GM21515 (cell line): Measurements from ENCODE around the gene ARHGDIB.

Experiments
- ATAC-seq: cut with Tn5 transposase; IDR thresholded peaks from one replicate; pipeline ENCODE4 v1.9.1; 2021; ENCODE audit not compliant: unreplicated experiment

The ARHGDIB gene

DNA sequence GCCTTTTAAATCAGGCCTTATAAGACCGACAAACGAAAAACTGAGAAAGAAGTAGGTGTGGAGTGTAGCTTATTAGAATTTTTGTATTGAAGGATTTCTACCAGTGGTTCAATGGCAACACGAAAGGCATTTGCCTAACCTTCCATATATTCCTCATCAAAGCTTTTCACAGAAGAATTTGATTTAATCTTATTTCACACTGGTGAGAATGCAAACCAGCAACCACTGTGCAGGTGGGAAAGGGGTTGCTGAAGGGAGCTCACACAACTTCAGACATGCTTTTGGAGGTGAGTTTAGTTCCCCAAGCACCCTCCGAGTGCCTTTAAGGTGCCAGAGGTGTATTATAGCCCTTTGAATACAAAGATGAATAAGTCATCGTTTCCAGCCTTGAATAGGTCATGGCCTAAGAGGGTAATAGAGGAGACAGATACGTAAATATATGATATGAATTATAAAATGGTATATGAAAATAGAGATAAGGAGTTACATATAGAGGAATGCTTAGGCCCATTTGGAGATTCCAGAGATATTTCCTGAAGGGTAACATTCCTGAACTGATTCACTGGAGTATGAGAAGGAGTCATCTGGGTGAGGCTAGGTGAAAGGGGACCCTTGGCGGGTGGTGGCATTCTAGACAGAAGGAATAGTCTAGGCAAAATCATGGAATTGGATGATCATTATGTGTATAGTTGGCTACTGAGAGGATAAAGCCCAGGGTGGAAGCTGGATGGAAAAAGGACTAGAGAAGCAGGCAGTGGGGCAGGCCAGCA, 29.4 kb downstream of the ARHGDIB start:
- no peak for ATAC-seq

DNA sequence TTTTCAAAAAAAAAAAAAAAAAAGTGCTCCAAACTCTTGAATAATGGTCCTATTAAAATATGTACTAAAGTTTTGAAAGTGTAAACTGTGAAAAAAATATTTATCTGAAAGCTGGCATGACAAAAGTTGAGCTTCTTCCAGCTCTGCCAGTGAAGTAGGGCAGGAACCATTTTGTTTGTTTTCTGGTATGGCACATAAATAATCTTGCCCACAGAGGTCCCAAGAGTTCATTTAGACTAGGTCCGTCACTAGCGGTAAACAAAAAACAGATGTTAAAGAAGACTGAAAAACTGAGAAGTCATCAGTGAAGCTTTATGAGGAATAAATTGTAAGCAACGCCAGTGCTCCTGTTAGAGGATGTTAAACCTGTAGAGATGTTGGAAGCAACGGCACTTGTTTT, 30.0 kb downstream of the ARHGDIB start:
- ATAC-seq: no peak

DNA sequence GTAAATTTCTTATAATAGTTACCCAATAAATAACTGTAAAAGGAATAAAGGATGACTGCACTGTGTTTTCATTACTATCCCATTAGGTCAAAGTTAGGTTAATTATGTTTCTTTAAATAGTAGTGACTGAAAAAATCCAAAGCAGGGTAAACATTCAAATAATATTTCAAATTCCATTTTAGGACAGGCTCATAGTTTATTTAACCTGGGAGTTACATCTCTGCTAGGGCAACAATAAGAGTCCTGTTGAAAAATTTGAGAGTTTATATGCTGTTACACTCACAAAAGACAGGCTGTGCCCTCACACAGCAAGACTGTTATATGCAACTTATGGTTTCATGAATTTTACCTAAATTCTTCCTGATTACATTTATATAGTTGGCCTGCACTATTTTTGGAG, 31.1 kb downstream of the ARHGDIB start:
- ATAC-seq: no peak

DNA sequence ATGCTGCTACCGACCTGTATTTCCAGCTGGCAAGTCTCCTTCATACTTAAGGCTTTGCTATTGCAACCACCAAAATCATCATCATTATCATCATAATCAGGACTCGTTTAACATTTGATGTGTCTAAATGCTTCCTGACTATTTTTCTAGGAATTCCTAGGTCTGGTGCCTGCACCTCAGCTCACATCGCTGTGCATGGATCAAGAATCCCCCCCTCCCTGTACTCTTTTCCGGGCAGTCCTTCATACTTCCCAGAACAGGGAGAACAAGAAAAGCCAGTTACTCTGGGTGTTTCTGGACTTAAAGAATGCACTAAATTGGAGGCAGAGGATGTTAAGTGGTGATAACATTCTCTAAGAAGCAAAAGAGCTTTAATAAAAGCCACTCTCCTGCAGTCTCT, 32.5 kb downstream of the ARHGDIB start:
- no peak for ATAC-seq

GRCh38 chr12:14927267-14927666, 34.1 kb downstream of the ARHGDIB start:
- ATAC-seq: no peak

GRCh38 chr12:14924541-14924940, 36.9 kb downstream of the ARHGDIB start:
- ATAC-seq: no peak

GRCh38 chr12:14923944-14924343, 37.5 kb downstream of the ARHGDIB start:
- ATAC-seq: no peak

- no peak for ATAC-seq
Observed at GRCh38 chr12:14921218-14921617, 40.2 kb downstream of the ARHGDIB start.

- no peak for ATAC-seq
Observed at GRCh38 chr12:14920475-14921126, 40.8 kb downstream of the ARHGDIB start.

DNA sequence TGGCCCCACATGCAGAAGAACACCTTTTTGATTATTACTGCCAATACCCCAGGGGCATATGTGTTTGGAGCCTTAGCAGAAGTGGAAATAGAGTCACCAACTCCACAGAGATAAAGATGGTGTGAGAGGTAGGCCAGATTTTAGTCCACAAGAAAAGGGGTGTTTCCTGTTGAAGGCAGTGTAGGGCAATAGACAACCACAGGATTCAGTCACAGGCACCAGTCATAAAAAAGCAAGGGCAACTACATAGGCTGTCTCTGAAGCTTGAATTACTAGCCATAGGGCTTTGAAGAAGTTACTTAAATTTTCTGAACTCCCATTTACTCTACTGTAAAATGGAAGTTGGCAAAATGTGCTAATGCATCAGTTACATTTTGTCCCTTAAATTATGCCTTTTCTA, 41.9 kb downstream of the ARHGDIB start:
- no peak for ATAC-seq

DNA sequence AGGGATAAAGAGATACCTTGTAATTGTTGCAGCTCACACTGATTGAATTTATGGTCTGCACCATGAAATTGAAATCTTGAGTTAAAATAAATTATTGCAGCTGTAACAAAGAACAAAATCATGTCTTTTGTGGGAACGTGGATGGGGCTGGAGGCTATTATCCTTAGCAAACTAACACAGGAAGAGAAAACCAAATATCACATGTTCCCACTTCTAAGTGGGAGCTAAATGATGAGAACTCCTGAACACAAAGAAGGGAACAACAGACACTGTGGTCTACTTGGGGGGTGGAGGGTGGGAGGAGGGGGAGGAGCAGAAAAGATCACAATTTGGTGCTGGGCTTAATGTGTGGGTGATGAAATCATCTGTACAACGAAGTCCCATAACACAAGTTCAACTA, 45.7 kb downstream of the ARHGDIB start:
- ATAC-seq: no peak

DNA sequence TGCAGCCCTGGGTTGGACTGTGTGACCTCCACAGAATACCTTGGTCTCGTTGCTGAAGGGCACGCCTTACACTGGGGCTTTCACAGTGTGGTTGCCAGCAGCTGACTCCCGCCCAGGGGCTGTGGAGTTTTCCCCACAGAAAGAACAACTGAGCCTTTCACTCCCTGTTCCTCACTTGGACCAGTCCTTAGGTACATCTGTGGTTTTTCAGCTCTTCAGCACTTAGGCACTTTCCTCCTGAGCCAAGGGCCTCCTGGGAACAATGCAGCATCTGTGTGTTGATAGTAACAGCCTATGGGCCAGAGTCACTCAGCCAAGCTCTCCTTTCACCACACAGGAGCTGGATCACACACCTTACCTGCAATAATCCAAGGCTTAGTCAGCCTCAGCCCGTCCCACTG, 48.0 kb downstream of the ARHGDIB start:
- no peak for ATAC-seq

DNA sequence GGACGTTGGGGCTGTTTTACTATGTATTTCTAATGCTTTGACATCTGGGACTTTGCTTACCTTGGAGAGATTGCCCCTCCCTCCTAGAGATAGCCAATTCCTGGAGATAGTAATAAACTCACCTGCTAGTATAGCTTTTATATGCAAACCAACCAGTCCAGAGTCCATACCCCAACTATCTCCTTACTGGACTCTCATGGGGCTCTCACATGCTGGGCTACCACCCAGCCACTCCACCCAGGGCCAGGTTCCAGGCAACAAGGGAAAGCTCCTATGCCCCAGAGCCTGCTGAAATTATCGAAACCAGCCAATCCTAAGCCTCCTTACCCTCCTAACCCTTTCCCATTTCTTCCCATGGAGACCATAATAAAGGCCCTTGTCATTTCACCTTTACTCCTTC, 50.3 kb downstream of the ARHGDIB start:
- ATAC-seq: no peak

GRCh38 chr12:14910090-14910915, 51.1 kb downstream of the ARHGDIB start:
- no peak for ATAC-seq

DNA sequence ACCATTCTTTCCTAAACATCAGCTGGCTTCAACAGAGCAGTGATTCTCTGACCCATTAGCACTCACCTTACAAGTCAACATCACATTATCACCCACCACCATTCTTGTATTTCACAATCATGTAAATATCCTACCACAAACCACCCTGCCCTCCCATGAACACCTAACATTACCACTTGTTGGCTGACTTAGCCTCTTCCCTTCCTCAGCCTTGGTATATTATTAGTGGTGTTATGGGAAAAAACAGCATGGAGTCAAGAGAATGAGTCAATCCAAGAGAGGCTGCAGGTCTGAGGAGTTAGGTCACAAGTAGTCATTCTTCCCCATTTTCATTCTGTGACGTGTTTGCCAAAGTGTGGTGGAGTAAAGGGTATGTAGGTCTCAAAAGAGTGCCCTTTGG, 53.4 kb downstream of the ARHGDIB start:
- ATAC-seq: no peak

GRCh38 chr12:14906114-14906513, 55.3 kb downstream of the ARHGDIB start:
- no peak for ATAC-seq

DNA sequence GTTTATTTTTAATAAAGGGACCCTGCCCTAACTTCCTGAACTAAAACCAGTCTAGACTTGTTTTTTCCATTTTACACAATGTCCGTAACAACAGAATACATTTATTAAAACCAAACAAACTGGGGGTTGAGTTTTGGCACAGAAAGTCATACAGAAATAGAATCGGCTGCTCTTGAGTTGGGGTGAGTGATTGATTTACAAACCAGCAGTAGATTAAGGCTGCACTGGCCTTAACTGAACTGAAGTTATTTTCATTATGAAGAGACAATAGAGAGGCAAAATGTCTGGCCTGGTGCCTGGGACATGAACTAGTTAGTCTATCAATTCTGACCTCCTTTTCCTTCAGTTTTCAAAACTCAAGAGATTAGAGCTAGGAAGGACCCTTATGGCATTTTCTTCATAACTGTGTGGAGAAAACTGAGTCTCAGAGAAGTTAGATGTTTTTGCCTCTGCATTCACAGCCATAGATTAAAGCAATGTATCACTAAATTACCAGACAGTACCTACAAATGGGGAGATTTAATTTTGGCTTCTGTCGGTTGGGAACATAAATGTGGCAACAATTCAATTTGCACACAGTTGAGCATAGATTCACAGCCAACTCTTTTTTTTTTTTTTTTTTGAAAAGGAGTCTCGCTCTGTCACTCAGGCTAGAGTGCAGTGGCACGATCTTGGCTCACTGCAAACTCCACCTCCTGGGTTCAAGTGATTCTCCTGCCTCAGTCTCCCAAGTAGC, 56.0 kb downstream of the ARHGDIB start:
- ATAC-seq: no peak

GRCh38 chr12:14904854-14905253, 56.5 kb downstream of the ARHGDIB start:
- no peak for ATAC-seq

DNA sequence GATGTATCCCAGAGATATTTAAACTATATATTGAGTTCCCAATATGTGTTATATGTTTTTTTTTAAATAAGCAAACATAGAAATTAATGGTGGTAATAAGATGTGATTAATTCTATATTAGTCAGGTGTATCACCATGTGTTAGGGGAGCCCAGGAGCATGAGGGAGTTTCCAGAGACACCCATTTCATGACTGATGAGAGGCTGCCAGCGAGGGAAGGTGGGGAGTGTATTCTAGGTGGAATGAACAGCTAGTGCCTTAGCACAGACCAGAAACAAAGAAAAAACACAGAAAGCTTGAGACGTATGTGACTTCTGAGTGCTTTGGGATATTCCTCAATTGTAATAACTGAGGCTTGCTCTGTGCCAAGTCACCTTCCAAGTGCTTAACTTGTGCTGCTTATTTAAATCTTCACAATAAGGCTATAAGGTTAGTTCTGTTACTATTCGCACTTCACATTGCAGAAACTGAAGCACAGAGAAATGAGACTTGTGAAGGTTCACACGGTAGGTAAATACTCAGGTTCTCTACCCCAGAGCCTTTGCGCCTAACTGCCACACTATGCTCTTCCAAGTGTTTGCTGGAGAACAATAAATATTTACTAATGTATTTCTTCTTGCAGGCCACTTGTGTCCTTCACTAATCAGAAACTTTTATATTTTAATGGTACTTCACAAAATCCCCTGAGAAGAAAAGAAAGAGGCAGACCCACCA, 57.9 kb downstream of the ARHGDIB start:
- no peak for ATAC-seq

DNA sequence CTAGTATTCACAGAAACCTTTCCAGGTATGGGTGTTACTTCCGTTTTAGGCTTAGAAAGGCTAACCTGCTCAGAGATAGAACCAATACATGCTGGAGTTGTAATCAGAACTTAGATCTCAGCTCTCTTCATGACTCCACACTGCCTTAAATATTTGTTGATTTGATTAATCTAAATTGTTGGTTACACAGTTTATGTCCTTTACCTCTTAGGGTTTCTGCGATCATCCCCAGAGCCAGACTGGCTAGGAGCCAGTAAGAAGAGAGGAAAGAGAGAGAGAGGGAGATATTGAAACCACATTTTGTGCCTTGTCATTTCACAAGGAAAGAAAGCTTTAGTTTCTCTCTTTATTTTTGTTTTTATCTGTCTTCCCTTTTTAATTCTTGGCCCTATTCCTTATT, 58.9 kb downstream of the ARHGDIB start:
- ATAC-seq: no peak

DNA sequence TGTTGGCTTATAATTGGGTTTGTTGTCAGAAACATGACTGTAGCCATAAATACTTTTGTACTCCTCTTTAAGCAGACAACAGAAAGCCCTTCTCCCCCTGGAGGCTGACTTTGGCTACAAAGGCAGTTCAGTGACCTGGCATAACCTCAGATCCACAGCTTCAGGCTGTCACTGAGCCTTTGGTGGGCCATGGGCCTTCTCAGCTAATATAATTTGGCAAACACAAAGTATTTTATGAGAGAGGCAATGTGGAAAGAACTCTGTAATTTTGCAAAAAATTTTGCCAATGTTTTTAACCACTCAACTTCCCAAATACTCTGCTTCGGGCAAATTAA, 60.2 kb downstream of the ARHGDIB start:
- ATAC-seq: no peak
